HG02970 (cell line): ENCODE measurements around the gene STARD3.
A peak's percentile ranks its signal among the peaks of the same experiment; 100 is the strongest.

ENCODE experiments used
- ATAC-seq: cut with Tn5 transposase; IDR thresholded peaks from one replicate; pipeline ENCODE4 v1.9.1; 2021; ENCODE audit warnings: mild to moderate bottlenecking, moderate library complexity, moderate number of reproducible peaks; ENCODE audit not compliant: unreplicated experiment, low FRiP score

The STARD3 gene

DNA sequence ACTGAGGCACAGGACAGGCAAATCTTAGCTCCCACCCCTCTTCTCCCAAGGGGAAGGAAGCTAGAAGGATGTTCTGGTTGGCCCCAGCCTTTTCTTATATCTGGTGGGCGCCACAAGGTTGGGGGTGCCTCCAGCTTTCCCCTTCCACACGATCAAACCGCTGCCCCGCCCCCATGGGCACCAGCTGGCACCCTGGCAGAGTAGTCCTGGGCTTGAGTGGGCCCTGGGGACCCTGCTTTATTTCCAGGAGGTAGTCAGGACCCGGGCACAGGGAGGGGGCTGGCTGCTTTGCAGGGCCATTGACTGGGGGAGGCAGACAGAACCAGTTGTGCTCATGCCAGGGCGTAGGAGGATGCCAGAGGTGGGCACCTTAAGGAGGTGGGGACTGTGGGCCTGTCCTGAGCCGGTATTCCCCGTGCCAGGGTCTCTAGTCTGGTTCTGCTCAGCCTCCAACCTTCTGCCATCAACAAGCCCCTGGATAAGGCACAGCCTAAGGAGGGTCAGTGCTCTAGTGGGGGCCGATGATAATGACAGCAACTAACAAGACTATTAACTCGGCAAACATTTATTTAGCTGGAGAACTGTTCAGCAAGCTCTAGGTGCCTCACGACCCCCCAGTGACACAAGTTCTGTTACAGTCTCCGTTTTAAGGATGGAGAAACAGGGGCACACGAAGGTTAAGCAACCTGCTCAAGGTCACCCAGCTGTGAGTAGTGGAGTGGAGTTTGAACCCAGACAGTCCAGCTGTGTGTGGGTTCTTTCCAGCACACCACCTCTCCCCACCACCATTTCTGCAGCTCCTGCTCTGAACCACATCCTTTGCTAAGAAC lies 17.8 kb upstream of the STARD3 start:
- ATAC-seq: no peak

GRCh38 chr17:39619786-39620101 lies 17.2 kb upstream of the STARD3 start:
- no peak for ATAC-seq

- ATAC-seq: peak; percentile 57
Measured at GRCh38 chr17:39621523-39622379, 15.2 kb upstream of the STARD3 start.

GRCh38 chr17:39622380-39623006 lies 14.5 kb upstream of the STARD3 start:
- no peak for ATAC-seq

GRCh38 chr17:39623356-39623950 lies 13.5 kb upstream of the STARD3 start:
- ATAC-seq: peak; percentile 51

DNA sequence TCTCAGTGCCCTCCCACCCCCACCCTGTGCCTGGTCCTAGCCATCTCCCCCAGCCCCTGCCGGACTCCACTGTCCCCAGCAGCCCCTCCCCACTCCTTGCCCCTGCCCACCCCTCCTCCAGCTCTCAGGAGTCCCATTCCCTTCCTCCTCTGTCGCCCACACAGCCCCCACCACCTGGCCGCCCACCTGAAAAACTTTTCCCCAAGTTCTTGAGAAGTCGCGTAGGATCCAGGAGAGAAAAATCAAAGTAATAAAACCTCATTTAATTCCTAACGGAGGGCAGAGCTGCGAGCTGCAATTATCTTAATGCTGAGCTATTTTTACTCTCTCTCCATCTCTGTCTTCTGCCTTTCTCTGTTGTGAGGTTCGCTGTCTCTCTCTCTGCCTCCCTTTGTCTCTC lies 12.6 kb upstream of the STARD3 start:
- ATAC-seq: no peak

GRCh38 chr17:39625198-39625785 lies 11.7 kb upstream of the STARD3 start:
- no peak for ATAC-seq

DNA sequence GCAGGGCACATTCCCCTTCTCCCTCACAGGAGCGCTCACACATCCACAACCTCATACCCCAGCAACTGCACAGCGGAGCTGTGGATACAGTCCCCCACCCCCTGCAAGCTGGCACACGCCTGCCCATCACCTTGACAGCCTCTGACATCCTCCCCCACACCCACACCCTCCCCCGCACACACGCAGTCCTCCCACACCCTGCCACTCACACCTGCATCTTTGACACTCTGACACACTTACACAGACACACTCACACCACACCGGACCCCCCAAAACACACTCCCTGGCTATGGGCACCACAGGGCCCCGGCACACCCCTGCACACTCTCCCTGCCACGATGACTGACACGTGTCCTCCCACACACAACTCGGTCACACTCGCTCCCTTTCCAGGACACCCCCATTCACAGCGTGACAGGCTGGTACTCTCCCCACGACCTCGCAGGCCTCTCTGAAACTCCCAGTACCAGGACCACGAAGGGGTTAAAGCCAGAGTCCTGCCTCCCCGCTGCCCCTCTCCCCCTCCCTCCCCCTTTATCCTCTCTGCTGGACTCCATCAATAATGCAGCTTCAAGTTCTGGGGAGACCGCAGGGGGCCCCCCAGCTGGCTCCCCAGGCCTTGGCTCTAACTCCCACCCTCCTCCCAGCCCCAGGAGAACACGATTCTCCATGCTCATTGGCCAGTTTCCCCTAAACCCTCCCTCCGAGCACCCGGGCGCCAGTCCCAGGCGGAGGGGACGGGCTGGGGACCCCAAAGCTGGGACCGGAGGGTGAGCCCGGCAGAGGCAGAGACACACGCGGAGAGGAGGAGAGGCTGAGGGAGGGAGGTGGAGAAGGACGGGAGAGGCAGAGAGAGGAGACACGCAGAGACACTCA lies 10.5 kb upstream of the STARD3 start, which contains the start of gene PPP1R1B:
PPP1R1B (plus strand) TSS at position 782 of the 876 bp plus-strand sequence. CDS start 441 bp downstream, outside the sequence.
- no peak for ATAC-seq

GRCh38 chr17:39627047-39627711 lies 9.8 kb upstream of the STARD3 start:
- ATAC-seq: no peak

DNA sequence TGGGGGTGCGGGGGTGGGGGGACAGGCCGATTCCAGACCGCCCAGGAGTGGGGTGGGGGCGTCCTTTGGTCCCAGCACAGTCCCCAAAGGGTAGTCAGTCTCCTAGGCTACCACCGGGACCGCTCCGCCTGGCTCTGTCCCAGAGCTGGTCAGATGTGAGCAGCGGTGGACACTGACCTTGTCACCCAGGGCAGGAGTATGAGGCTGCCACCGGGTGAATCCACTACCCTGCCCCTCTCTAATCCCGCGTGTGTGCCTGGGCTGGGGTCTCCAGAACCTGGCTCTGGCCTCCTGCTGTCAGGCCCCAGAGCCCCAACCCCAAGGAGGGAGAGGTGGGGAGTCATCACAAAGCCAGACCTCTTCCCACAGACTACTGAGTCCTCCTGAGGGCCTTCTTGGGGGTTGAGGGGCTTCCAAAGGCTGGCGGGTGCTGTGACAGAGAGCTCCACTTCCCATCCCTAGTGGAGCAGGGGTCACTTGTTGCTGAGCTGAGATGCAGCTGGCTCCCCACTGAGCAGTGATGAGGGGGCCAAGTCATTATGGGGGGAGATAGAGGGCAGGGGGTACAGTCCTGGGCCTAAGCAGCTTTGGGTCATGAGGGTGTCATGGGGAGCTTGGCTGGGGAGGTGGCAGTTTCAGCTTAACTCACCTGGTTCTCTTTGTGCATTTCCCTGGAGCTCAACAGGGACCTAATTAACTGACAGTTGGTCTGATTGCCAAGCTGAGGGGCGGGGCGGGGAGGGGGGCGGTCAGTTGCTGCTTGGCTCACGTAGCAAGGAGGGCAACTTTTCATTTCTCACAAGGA lies 9.0 kb upstream of the STARD3 start:
- ATAC-seq: no peak

GRCh38 chr17:39628655-39629493 lies 8.1 kb upstream of the STARD3 start:
- no peak for ATAC-seq

DNA sequence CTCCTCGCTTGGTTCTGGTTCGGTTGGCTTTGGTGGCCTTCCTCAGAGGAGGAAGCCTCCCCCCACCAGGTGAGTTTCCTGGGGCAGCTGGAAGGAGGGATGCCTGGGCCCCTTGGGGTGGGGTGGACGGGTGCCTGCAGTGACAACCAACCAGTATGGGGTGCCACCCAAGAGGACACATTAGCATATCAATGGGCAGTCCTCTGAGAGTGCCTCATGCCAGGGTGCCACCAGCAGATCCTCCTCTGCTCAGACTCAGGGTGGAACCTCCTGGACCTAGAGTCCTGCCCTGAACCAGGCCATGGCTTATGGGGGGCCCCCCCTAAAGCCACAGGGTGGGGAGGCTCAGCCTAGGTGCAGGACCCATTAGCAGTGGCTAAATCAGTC lies 7.5 kb upstream of the STARD3 start:
- no peak for ATAC-seq

DNA sequence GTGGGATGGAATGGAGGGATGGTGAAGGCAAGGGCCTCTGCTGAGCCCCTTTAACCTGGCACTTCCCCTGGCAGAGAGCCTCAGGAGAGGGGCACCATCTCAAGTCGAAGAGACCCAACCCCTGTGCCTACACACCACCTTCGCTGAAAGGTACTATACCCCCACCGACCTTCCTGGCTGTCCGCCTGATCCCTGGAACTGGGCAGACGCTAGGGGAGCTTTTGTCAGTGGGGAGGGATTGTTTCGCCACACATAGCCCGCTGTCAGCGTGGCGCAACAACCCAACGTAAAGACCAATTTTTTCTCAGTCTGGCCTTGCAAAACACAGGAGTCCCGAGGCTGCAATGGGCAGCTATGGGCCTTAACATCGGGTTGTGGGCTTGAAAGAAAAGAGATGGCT lies 7.0 kb upstream of the STARD3 start:
- no peak for ATAC-seq

GRCh38 chr17:39631403-39631802 lies 5.5 kb upstream of the STARD3 start:
- no peak for ATAC-seq

DNA sequence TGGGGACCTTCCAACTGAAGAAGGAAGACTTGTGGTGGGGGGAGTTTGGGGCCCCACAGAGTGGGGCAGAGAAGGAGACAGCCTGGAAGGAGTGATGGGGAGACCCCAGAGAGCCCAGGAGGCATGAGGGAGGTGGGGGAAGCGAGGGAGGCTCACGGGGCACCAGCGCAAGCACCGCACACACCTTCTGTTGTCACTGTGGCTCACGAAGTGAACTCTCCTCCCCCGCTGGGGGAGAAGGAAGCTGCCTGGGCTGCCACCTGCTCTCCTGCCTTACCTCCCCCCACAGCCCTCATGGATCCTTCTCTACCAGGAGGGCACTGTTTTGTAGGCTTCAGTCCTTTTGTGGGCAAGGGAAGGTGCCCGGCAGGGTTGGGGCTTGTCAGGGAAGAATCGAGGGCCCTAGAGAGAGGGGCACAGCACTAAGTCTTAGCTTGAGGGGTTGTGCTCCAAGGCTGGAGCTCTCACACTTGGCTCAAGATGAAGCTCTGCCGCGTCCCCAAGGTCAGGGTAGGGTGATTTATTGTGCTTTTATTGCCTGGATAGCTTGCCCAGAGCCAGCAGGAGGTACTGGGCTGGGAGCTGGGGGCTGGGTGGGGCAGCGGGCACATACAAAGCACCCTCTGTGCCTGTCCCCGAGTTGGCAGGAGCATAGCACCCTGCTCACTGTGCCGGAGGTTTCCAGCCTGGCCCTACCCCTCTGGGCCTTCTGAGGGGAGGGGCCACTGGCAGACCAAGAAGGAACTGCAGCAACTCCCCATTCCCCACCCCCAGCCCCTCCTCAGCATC lies 4.6 kb upstream of the STARD3 start:
- ATAC-seq: no peak

DNA sequence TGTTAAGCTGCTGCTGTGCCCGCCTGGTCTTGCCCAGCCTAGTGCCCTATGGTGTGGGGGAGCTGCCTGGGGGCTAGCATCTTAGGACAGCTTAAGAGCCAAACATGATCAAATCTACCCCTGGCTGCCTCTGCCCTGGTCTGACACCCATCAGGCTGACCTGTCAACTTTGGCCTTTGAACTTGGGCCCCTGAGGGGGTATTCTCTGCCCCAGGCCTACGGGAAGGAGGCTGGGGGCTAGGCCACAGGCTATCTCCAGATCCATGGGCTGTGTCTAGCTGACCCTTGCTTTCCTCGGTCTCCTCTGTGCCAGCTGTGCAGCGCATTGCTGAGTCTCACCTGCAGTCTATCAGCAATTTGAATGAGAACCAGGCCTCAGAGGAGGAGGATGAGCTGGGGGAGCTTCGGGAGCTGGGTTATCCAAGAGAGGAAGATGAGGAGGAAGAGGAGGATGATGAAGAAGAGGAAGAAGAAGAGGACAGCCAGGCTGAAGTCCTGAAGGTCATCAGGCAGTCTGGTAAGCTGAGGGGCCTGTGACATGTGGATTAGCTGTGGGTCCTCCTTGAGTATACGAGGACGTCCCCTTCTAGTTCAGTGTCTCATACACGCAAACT lies 3.3 kb upstream of the STARD3 start:
- no peak for ATAC-seq
